ENCODE results near the gene CHN1. TPM values are rescaled to one million over a fixed set of nuclear protein-coding genes. Genes with fewer than 3 reads are reported as not detected.

CHN1 gene
- total and polyA plus RNA-seq, 7 experiments from 2014 or later: 0.81 to 3.5 (median 1.4) TPM

- Mint-ChIP-seq H3K4me3 (no peak overlapping the region), H3K36me3 (peaks cover 0 to 4% (median 0%) of the 10 kb centered on the region in 5 donors), H3K27ac (no peak overlapping the region), H3K9me3 (peaks cover 0 to 1% (median 0%) of the 10 kb centered on the region in 11 donors), H3K4me1 (no peaks in the 10 kb centered on the region), H3K27me3 (peaks cover 0 to 4% (median 0%) of the 10 kb centered on the region in 5 donors)
- no peak overlapping the region for H3K27ac ChIP-seq (ENCODE audit: low read depth, low read length)
- DNase-seq (no peak), ATAC-seq (no peak)
- intact Hi-C loops (cut with micrococcal nuclease): no loop called here
- no peaks in the 10 kb centered on the region for H3K27me3 ChIP-seq (ENCODE audit: control insufficient read depth in 2 of 2, insufficient read depth in 2 of 2, low read length in 2 of 2)
- ChIA-PET POLR2A (interaction anchor here (0.8 kb wide), 1 partner anchor 52 kb away, joined by 4 read pairs; no protein-coding TSS in a partner anchor), CTCF (interaction anchor here (1.3 to 2.0 kb wide), 2 partner anchors 12 to 75 kb away, joined by 3 to 9 read pairs; no protein-coding TSS in a partner anchor)
- no peak overlapping the region for H3K4me3 ChIP-seq (ENCODE audit: low read length)
- no peaks in the 10 kb centered on the region for H3K36me3 ChIP-seq (ENCODE audit: control insufficient read depth in 2 of 3, insufficient read depth in 3 of 3, low read length in 3 of 3)
- H3K4me1 ChIP-seq (ENCODE audit: control insufficient read depth in 2 of 2, insufficient read depth in 2 of 2, low read length in 2 of 2): no peaks in the 10 kb centered on the region
- H3K9me3 ChIP-seq (ENCODE audit: control insufficient read depth in 2 of 3, low read length in 3 of 3): no peaks in the 10 kb centered on the region
Measured at GRCh38 chr2:174824068-174824467, 181.1 kb downstream of the CHN1 start.

GRCh38 chr2:174821628-174822027 is 183.6 kb downstream of the CHN1 start:
- intact Hi-C loops (cut with micrococcal nuclease): no loop called here
- Mint-ChIP-seq H3K36me3 (peaks cover 0 to 4% (median 0%) of the 10 kb centered on the region in 5 donors), H3K9me3 (peaks cover 0 to 1% (median 0%) of the 10 kb centered on the region in 11 donors), H3K4me3 (no peak overlapping the region), H3K27ac (no peak overlapping the region), H3K27me3 (peaks cover 0 to 4% (median 0%) of the 10 kb centered on the region in 5 donors), H3K4me1 (no peaks in the 10 kb centered on the region)
- ChIA-PET POLR2A (no interaction called here), CTCF (no interaction called here)
- DNase-seq (no peak), ATAC-seq (no peak)
- Histone ChIP-seq H3K36me3 (ENCODE audit: control insufficient read depth in 2 of 3, insufficient read depth in 3 of 3, low read length in 3 of 3) (no peaks in the 10 kb centered on the region), H3K4me1 (ENCODE audit: control insufficient read depth in 2 of 2, insufficient read depth in 2 of 2, low read length in 2 of 2) (no peaks in the 10 kb centered on the region), H3K27me3 (ENCODE audit: control insufficient read depth in 2 of 2, insufficient read depth in 2 of 2, low read length in 2 of 2) (no peaks in the 10 kb centered on the region), H3K9me3 (ENCODE audit: control insufficient read depth in 2 of 3, low read length in 3 of 3) (no peaks in the 10 kb centered on the region), H3K27ac (ENCODE audit: low read depth, low read length) (no peak overlapping the region), H3K4me3 (ENCODE audit: low read length) (no peak overlapping the region)

GRCh38 chr2:174820361-174820760 is 184.8 kb downstream of the CHN1 start:
- no peak overlapping the region for H3K4me3 Mint-ChIP-seq
- peaks cover 0 to 4% (median 0%) of the 10 kb centered on the region in 5 donors for H3K36me3 Mint-ChIP-seq
- ATAC-seq (no peak), DNase-seq (no peak)
- no peak overlapping the region for H3K27ac Mint-ChIP-seq
- Histone ChIP-seq H3K4me1 (ENCODE audit: control insufficient read depth in 2 of 2, insufficient read depth in 2 of 2, low read length in 2 of 2) (no peaks in the 10 kb centered on the region), H3K9me3 (ENCODE audit: control insufficient read depth in 2 of 3, low read length in 3 of 3) (no peaks in the 10 kb centered on the region), H3K27ac (ENCODE audit: low read depth, low read length) (no peak overlapping the region), H3K36me3 (ENCODE audit: control insufficient read depth in 2 of 3, insufficient read depth in 3 of 3, low read length in 3 of 3) (no peaks in the 10 kb centered on the region), H3K4me3 (ENCODE audit: low read length) (no peak overlapping the region), H3K27me3 (ENCODE audit: control insufficient read depth in 2 of 2, insufficient read depth in 2 of 2, low read length in 2 of 2) (no peaks in the 10 kb centered on the region)
- intact Hi-C loops (cut with micrococcal nuclease): no loop called here
- H3K4me1 Mint-ChIP-seq: no peaks in the 10 kb centered on the region
- H3K9me3 Mint-ChIP-seq: peaks cover 0 to 6% (median 0%) of the 10 kb centered on the region in 11 donors
- H3K27me3 Mint-ChIP-seq: peaks cover 0 to 6% (median 0%) of the 10 kb centered on the region in 5 donors
- ChIA-PET POLR2A (no interaction called here), CTCF (no interaction called here)

GRCh38 chr2:174815526-174815925 is 189.7 kb downstream of the CHN1 start:
- POLR2A ChIA-PET: no interaction called here
- Mint-ChIP-seq H3K27ac (no peak overlapping the region), H3K27me3 (peaks cover 0 to 6% (median 0%) of the 10 kb centered on the region in 5 donors), H3K36me3 (peaks cover 0 to 4% (median 0%) of the 10 kb centered on the region in 5 donors), H3K4me3 (no peak overlapping the region), H3K9me3 (peaks cover 0 to 7% (median 0%) of the 10 kb centered on the region in 11 donors), H3K4me1 (peaks cover 0 to 2% (median 0%) of the 10 kb centered on the region in 7 donors)
- no peaks in the 10 kb centered on the region for H3K36me3 ChIP-seq (ENCODE audit: control insufficient read depth in 2 of 3, insufficient read depth in 3 of 3, low read length in 3 of 3)
- ATAC-seq (no peak), DNase-seq (no peak)
- CTCF ChIA-PET: no interaction called here
- no peak overlapping the region for H3K4me3 ChIP-seq (ENCODE audit: low read length)
- no peaks in the 10 kb centered on the region for H3K27me3 ChIP-seq (ENCODE audit: control insufficient read depth in 2 of 2, insufficient read depth in 2 of 2, low read length in 2 of 2)
- no peaks in the 10 kb centered on the region for H3K4me1 ChIP-seq (ENCODE audit: control insufficient read depth in 2 of 2, insufficient read depth in 2 of 2, low read length in 2 of 2)
- no peaks in the 10 kb centered on the region for H3K9me3 ChIP-seq (ENCODE audit: control insufficient read depth in 2 of 3, low read length in 3 of 3)
- no peak overlapping the region for H3K27ac ChIP-seq (ENCODE audit: low read depth, low read length)
- intact Hi-C loops (cut with micrococcal nuclease): no loop called here

- no peak for DNase-seq
- H3K9me3 Mint-ChIP-seq: peaks cover 0 to 7% (median 0%) of the 10 kb centered on the region in 11 donors
- no peak overlapping the region for H3K4me3 Mint-ChIP-seq
- intact Hi-C loops (cut with micrococcal nuclease): no loop called here
- Histone ChIP-seq H3K4me1 (ENCODE audit: control insufficient read depth in 2 of 2, insufficient read depth in 2 of 2, low read length in 2 of 2) (no peaks in the 10 kb centered on the region), H3K27ac (ENCODE audit: low read depth, low read length) (no peak overlapping the region), H3K27me3 (ENCODE audit: control insufficient read depth in 2 of 2, insufficient read depth in 2 of 2, low read length in 2 of 2) (no peaks in the 10 kb centered on the region), H3K36me3 (ENCODE audit: control insufficient read depth in 2 of 3, insufficient read depth in 3 of 3, low read length in 3 of 3) (no peaks in the 10 kb centered on the region), H3K4me3 (ENCODE audit: low read length) (no peak overlapping the region), H3K9me3 (ENCODE audit: control insufficient read depth in 2 of 3, low read length in 3 of 3) (no peaks in the 10 kb centered on the region)
- ChIA-PET CTCF (no interaction called here), POLR2A (no interaction called here)
- ATAC-seq: no peak
- H3K27ac Mint-ChIP-seq: no peak overlapping the region
- H3K4me1 Mint-ChIP-seq: peaks cover 0 to 4% (median 0%) of the 10 kb centered on the region in 7 donors
- peaks cover 0 to 4% (median 0%) of the 10 kb centered on the region in 5 donors for H3K36me3 Mint-ChIP-seq
- peaks cover 0 to 6% (median 0%) of the 10 kb centered on the region in 5 donors for H3K27me3 Mint-ChIP-seq
Measured at GRCh38 chr2:174812037-174812436, 193.1 kb downstream of the CHN1 start.

- H3K36me3 Mint-ChIP-seq: no peaks in the 10 kb centered on the region
- Histone ChIP-seq H3K9me3 (ENCODE audit: control insufficient read depth in 2 of 3, low read length in 3 of 3) (no peaks in the 10 kb centered on the region), H3K27me3 (ENCODE audit: control insufficient read depth in 2 of 2, insufficient read depth in 2 of 2, low read length in 2 of 2) (no peaks in the 10 kb centered on the region), H3K36me3 (ENCODE audit: control insufficient read depth in 2 of 3, insufficient read depth in 3 of 3, low read length in 3 of 3) (no peaks in the 10 kb centered on the region), H3K4me3 (ENCODE audit: low read length) (no peak overlapping the region), H3K4me1 (ENCODE audit: control insufficient read depth in 2 of 2, insufficient read depth in 2 of 2, low read length in 2 of 2) (no peaks in the 10 kb centered on the region), H3K27ac (ENCODE audit: low read depth, low read length) (no peak overlapping the region)
- intact Hi-C loops (cut with micrococcal nuclease): no loop called here
- no peaks in the 10 kb centered on the region for H3K9me3 Mint-ChIP-seq
- ChIA-PET CTCF (no interaction called here), POLR2A (interaction anchor here (0.7 kb wide), 1 partner anchor 36 kb away, joined by 3 read pairs; no protein-coding TSS in a partner anchor)
- no peak overlapping the region for H3K4me3 Mint-ChIP-seq
- no peak for DNase-seq
- ATAC-seq: no peak
- H3K27ac Mint-ChIP-seq: no peak overlapping the region
- peaks cover 0 to 4% (median 0%) of the 10 kb centered on the region in 7 donors for H3K4me1 Mint-ChIP-seq
- H3K27me3 Mint-ChIP-seq: peaks cover 0 to 12% (median 0%) of the 10 kb centered on the region in 5 donors
Measured at GRCh38 chr2:174807931-174808330, 197.2 kb downstream of the CHN1 start.

GRCh38 chr2:174805803-174806202 is 199.4 kb downstream of the CHN1 start:
- H3K27me3 ChIP-seq (ENCODE audit: control insufficient read depth in 2 of 2, insufficient read depth in 2 of 2, low read length in 2 of 2): no peaks in the 10 kb centered on the region
- Mint-ChIP-seq H3K36me3 (no peaks in the 10 kb centered on the region), H3K27me3 (peaks cover 0 to 14% (median 0%) of the 10 kb centered on the region in 5 donors), H3K27ac (no peak overlapping the region), H3K4me1 (peaks cover 0 to 4% (median 0%) of the 10 kb centered on the region in 7 donors), H3K9me3 (no peaks in the 10 kb centered on the region), H3K4me3 (no peak overlapping the region)
- H3K9me3 ChIP-seq (ENCODE audit: control insufficient read depth in 2 of 3, low read length in 3 of 3): no peaks in the 10 kb centered on the region
- no peaks in the 10 kb centered on the region for H3K4me1 ChIP-seq (ENCODE audit: control insufficient read depth in 2 of 2, insufficient read depth in 2 of 2, low read length in 2 of 2)
- no peak for DNase-seq
- ChIA-PET POLR2A (no interaction called here), CTCF (no interaction called here)
- intact Hi-C loops (cut with micrococcal nuclease): no loop called here
- no peak for ATAC-seq
- no peak overlapping the region for H3K27ac ChIP-seq (ENCODE audit: low read depth, low read length)
- H3K36me3 ChIP-seq (ENCODE audit: control insufficient read depth in 2 of 3, insufficient read depth in 3 of 3, low read length in 3 of 3): no peaks in the 10 kb centered on the region
- no peak overlapping the region for H3K4me3 ChIP-seq (ENCODE audit: low read length)

All from naive thymus-derived CD4-positive, alpha-beta T cell (primary cell).